ENCODE data around the gene SLC6A8. TPM values are rescaled to one million over a fixed set of nuclear protein-coding genes. Genes with fewer than 3 reads are reported as not detected.

SLC6A8 gene
- total and polyA plus RNA-seq, 2 of the 4 experiments (the other 2 are of a cell fraction), result 7.2 to 25.5 TPM

GRCh38 chrX:153727123-153727931, 39.6 kb downstream of the SLC6A8 start:
- in situ Hi-C loops (cut with MboI; ENCODE audit: low sequenced_read_pairs) (no loop called here), intact Hi-C loops (cut with micrococcal nuclease) (no loop called here), dilution Hi-C loops (cut with HindIII; ENCODE audit: low sequenced_read_pairs, unreplicated experiment) (no loop called here)
- peak overlapping the region; percentile 54 for H3K9ac ChIP-seq (ENCODE audit: low read depth, low read length)
- no peaks in the 10 kb centered on the region for H3K27me3 ChIP-seq (ENCODE audit: control insufficient read depth, insufficient read depth, low read length)
- H3K14ac ChIP-seq (replicated peaks; ENCODE audit: low read depth, low read length), result peak overlapping the region; percentile 54; the same call in 1 of the 2 replicates
- peak overlapping the region; percentile 83 to 85; a peak in 2 of 4 replicates for H4K8ac ChIP-seq (ENCODE audit: low read depth in 2 of 2, low read length in 2 of 2)
- ChIA-PET CTCF (no interaction called here), POLR2A (ENCODE audit: unreplicated experiment) (no interaction called here)
- peak overlapping the region; percentile 23; the same call in 1 of the 2 replicates for H2AK5ac ChIP-seq (ENCODE audit: low read depth, low read length)
- no peaks in the 10 kb centered on the region; the same call in 1 of the 2 replicates for H3K9me3 ChIP-seq (ENCODE audit: control insufficient read depth, insufficient read depth, low read length)
- DNase-seq (no peak), ATAC-seq (ENCODE audit: low read depth) (no peak)
- H3K36me3 ChIP-seq (ENCODE audit: control insufficient read depth, insufficient read depth, low read length), result peaks cover 2% of the 10 kb centered on the region; the same call in 1 of the 2 replicates
- TF ChIP-seq CEBPB (IDR thresholded peaks at IDR 0.05; ENCODE audit: low read depth, low read length) (no peak), SMC3 (IDR thresholded peaks at IDR 0.05; ENCODE audit: low read depth, low read length) (no peak), RAD21 (IDR thresholded peaks at IDR 0.05; ENCODE audit: low read length) (no peak), RFX5 (IDR thresholded peaks at IDR 0.05; ENCODE audit: low read depth, low read length) (no peak), USF2 (IDR thresholded peaks at IDR 0.05; ENCODE audit: low read depth, low read length) (no peak)
- H3K79me1 ChIP-seq (ENCODE audit: low read depth in 1 of 2, low read length in 2 of 2), result peaks cover 0 to 27% of the 10 kb centered on the region in 2 experiments; a peak in 2 of 4 replicates
- peak overlapping the region; percentile 71 for H2AFZ ChIP-seq (replicated peaks; ENCODE audit: low read length, poor library complexity)
- peak overlapping the region; percentile 14; the same call in 1 of the 2 replicates for H3K4me3 ChIP-seq (ENCODE audit: insufficient read depth, low read depth, low read length)
- H2AK9ac ChIP-seq (replicated peaks; ENCODE audit: low read depth, low read length, poor library complexity), result peak overlapping the region; percentile 85
- no peak overlapping the region for H2BK20ac ChIP-seq (ENCODE audit: low read depth, low read length)
- 69% methylated on average over 7 of the region's 23 CpGs; no CpG with 5 or more reads in 1 of the 2 experiments for WGBS, 2 experiments (ENCODE audit: extremely low coverage in 2 of 2, insufficient read length in 1 of 2)
- peak overlapping the region; percentile 38 for H4K91ac ChIP-seq (ENCODE audit: insufficient read depth, low read depth, low read length)
- no peak overlapping the region for H2BK15ac ChIP-seq (ENCODE audit: low read depth, low read length)
- no peak overlapping the region; the same call in 1 of the 2 replicates for H3K18ac ChIP-seq (ENCODE audit: low read depth, low read length)
- peaks cover 17% of the 10 kb centered on the region for H3K4me1 ChIP-seq (ENCODE audit: control insufficient read depth, insufficient read depth, low read length)
- no peak overlapping the region for H3K56ac ChIP-seq (ENCODE audit: extremely low read depth, insufficient read depth, low read length)
- H2BK5ac ChIP-seq (ENCODE audit: low read depth, low read length, poor library complexity, severe bottlenecking), result peak overlapping the region; percentile 85
- no TSS peak for BruUV-seq (replicated peaks)
- H4K5ac ChIP-seq (ENCODE audit: low read depth, low read length), result peak overlapping the region; percentile 56; the same call in 1 of the 2 replicates
- 0 out of 2 replicates have a peak, but pooled peaks cover 5% of the 10 kb centered on the region for H3K9me1 ChIP-seq (ENCODE audit: insufficient read depth, low read length)
- no peak overlapping the region for H3K23ac ChIP-seq (ENCODE audit: low read depth, low read length)
- H3K27ac ChIP-seq (ENCODE audit: insufficient read depth, low read length), result peak overlapping the region; percentile 71
- H4K20me1 ChIP-seq (ENCODE audit: insufficient read depth, low read length), result peaks cover 14% of the 10 kb centered on the region
- H3K4me2 ChIP-seq (ENCODE audit: low read depth, low read length), result peak overlapping the region; percentile 71
- H3K4ac ChIP-seq (ENCODE audit: low read depth, low read length), result peak overlapping the region; percentile 49
- H2BK120ac ChIP-seq (ENCODE audit: low read depth, low read length), result peak overlapping the region; percentile 75; the same call in 1 of the 2 replicates
